HepG2 (cell line): Measurements from ENCODE around the gene DNAJC5. TPM values are rescaled to one million over a fixed set of nuclear protein-coding genes. Genes with fewer than 3 reads are reported as not detected.

Experiments used
- DR1 ChIP-seq: sonication (generic); formaldehyde crosslinking; IDR thresholded peaks from 2 replicates; pipeline ENCODE4 v1.8.0; 2021; ENCODE audit warnings: mild to moderate bottlenecking, missing genetic modification reagents, inconsistent platforms
- FOXP1 ChIP-seq, 2 experiments: fragments of 450-650 bp in 1 of 2; IDR thresholded peaks; 2 replicates each; pipeline ENCODE4 v1.6.1; 2017 to 2018; ENCODE audit warnings: antibody characterized with exemption in 1 of 2
- KAT7 ChIP-seq: IDR thresholded peaks from 2 replicates; pipeline ENCODE4 v1.6.1; 2018; ENCODE audit warnings: borderline replicate concordance, missing compliant biosample characterization
- MAX ChIP-seq: IDR thresholded peaks from 2 replicates; pipeline ENCODE4 v1.6.1; 2012; ENCODE audit warnings: inconsistent platforms
- PCBP2 ChIP-seq: fragments of 200-400 bp; formaldehyde crosslinking; optimal IDR thresholded peaks from 2 replicates; pipeline ENCODE3; 2018; ENCODE audit warnings: low read length, low read depth; ENCODE audit not compliant: poor library complexity, severe bottlenecking
- PITX1 ChIP-seq: sonication (generic); formaldehyde crosslinking; IDR thresholded peaks from 2 replicates; pipeline ENCODE4 v1.5.1; 2020; ENCODE audit warnings: mild to moderate bottlenecking, missing genetic modification reagents
- SP4 ChIP-seq: sonication (generic); formaldehyde crosslinking; IDR thresholded peaks from 2 replicates; pipeline ENCODE4 v1.8.1; 2023; ENCODE audit warnings: mild to moderate bottlenecking, missing genetic modification reagents
- SRSF9 ChIP-seq: fragments of 200-400 bp; formaldehyde crosslinking; IDR thresholded peaks from 2 replicates; pipeline ENCODE4 v1.6.1; 2018; ENCODE audit warnings: borderline replicate concordance, mild to moderate bottlenecking, low read depth, low read length; ENCODE audit not compliant: insufficient read depth, poor library complexity, severe bottlenecking
- UBTF ChIP-seq: sonication (generic); formaldehyde crosslinking; IDR thresholded peaks from 2 replicates; pipeline ENCODE4 v1.4.0; 2020; ENCODE audit warnings: mild to moderate bottlenecking, missing genetic modification reagents
- XRCC5 ChIP-seq: fragments of 200-400 bp; formaldehyde crosslinking; optimal IDR thresholded peaks from 2 replicates; pipeline ENCODE3; 2017; ENCODE audit warnings: mild to moderate bottlenecking, low read length
- ZBTB20 ChIP-seq: sonication (generic); formaldehyde crosslinking; IDR thresholded peaks from 2 replicates; pipeline ENCODE4 v1.8.1; 2023; ENCODE audit warnings: missing genetic modification reagents, low read depth, mild to moderate bottlenecking, borderline replicate concordance
- ZBTB21 ChIP-seq: sonication (generic); formaldehyde crosslinking; IDR thresholded peaks from 2 replicates; pipeline ENCODE4 v1.4.0; 2020; ENCODE audit warnings: missing genetic modification reagents
- ZBTB8A ChIP-seq: sonication (generic); formaldehyde crosslinking; IDR thresholded peaks from 2 replicates; pipeline ENCODE4 v1.4.0; 2020; ENCODE audit warnings: mild to moderate bottlenecking, low read depth, missing genetic modification reagents, borderline replicate concordance
- ZNF414 ChIP-seq: sonication (generic); formaldehyde crosslinking; IDR thresholded peaks from 2 replicates; pipeline ENCODE4 v1.5.0; 2020; ENCODE audit warnings: missing genetic modification reagents
- ZNF501 ChIP-seq: sonication (generic); formaldehyde crosslinking; IDR thresholded peaks from 2 replicates; pipeline ENCODE4 v1.5.1; 2020; ENCODE audit warnings: mild to moderate bottlenecking, moderate library complexity, missing genetic modification reagents
- ZNF572 ChIP-seq: sonication (generic); formaldehyde crosslinking; IDR thresholded peaks from 2 replicates; pipeline ENCODE4 v1.5.1; 2020; ENCODE audit warnings: mild to moderate bottlenecking, missing genetic modification reagents
- ZNF780A ChIP-seq: sonication (generic); formaldehyde crosslinking; IDR thresholded peaks from 2 replicates; pipeline ENCODE4 v1.8.0; 2022; ENCODE audit warnings: mild to moderate bottlenecking, missing genetic modification reagents, moderate library complexity
- polyA plus RNA-seq, 8 experiments: library from polyadenylated mRNA; depleted of rRNA in 3 of 8; stranded (reverse) in 7 of 8; unstranded in 1 of 8; fragments of >200 nt; fragmentation: Illumina TruSeq in 4 of 8; extraction: Trizol in 4 of 8; gene quantifications; 2 replicates each; pipeline versions ENCODE4 v1.2.1 to v1.2.3, GENCODE V29; 2011 to 2016; ENCODE audit warnings: low read depth in 4 of 8, missing spikeins in 1 of 8, mixed read lengths in 1 of 8; ENCODE audit not compliant: insufficient read depth in 1 of 8
- total RNA-seq, 5 experiments: library from RNA; depleted of rRNA; stranded (reverse); fragments of >200 nt; fragmentation: Illumina TruSeq; extraction: Trizol; gene quantifications; 2 replicates each; pipeline ENCODE4 v1.2.3, GENCODE V29; 2016; ENCODE audit warnings: low read depth in 1 of 5

The DNAJC5 gene
- total and polyA plus RNA-seq, 2 of the 13 experiments (the other 11 are each of a cell fraction or from before 2014, with no cell fraction given): 42.8 to 64.5 TPM

- TF ChIP-seq UBTF (CRISPR knock-in tag) (peak; percentile 95), MAX (peak; percentile 70), ZNF780A (CRISPR knock-in tag) (0 out of 2 replicates have a peak, but pooled peaks have one; percentile 75), PCBP2 (no peak), DR1 (CRISPR knock-in tag) (peak; percentile 67; the same call in 1 of the 2 replicates), ZNF501 (CRISPR knock-in tag) (peak; percentile 72), FOXP1 (IDR thresholded peaks at IDR 0.05) (no peak), FOXP1 (CRISPR knock-in tag; IDR thresholded peaks at IDR 0.05) (no peak; the same call in 1 of the 2 replicates), PITX1 (CRISPR knock-in tag) (peak; percentile 78), XRCC5 (peak; percentile 77), SRSF9 (no peak), ZNF572 (CRISPR knock-in tag) (peak; percentile 42; the same call in 1 of the 2 replicates), KAT7 (CRISPR knock-in tag) (peak; percentile 63; the same call in 1 of the 2 replicates), ZBTB21 (peak; percentile 13; the same call in 1 of the 2 replicates), SP4 (CRISPR knock-in tag) (peak; percentile 71; the same call in 1 of the 2 replicates), ZBTB8A (CRISPR knock-in tag) (no peak), ZNF414 (CRISPR knock-in tag) (peak; percentile 14; the same call in 1 of the 2 replicates), ZBTB20 (CRISPR knock-in tag) (peak; percentile 89; the same call in 1 of the 2 replicates)
These were observed 83.6 kb downstream of the DNAJC5 start (continued) for GRCh38 chr20:63978319-63979228.
